ENCODE results near the gene F12.

F12 gene

DNA sequence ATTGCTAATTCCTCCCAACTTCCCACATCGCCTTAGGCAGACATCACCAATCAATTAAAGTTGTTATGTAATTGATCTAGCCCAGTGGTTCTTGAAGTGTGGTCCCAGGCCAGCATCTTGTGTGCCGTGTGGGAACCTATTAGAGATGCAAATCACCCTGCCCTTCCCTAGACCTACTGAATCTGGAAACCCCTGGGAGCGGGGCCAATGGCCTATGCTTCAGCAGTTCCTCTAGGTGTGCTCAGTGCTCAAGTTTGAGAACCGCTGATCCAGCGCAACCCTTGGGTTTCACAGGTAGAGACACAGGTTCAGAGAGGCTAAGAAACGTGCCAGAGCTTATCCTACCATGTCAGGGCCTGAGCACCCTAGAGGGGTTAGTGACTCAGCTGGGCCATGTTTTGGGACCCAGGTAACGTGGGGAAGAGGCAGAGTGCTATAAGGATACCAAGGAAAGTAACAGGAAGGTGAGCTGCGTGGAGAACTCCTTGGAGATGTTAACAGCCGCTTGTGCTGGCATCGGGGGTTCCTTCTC is 20.8 kb downstream of the F12 start:
- Histone ChIP-seq H4K20me1 (ENCODE audit: insufficient read depth) (no peaks in the 10 kb centered on the region), H3K4me3 (IDR thresholded peaks at IDR 0.05; ENCODE audit: insufficient read depth, low read depth, low read length) (no peak overlapping the region), H3K36me3 (ENCODE audit: insufficient read depth) (no peaks in the 10 kb centered on the region), H3K27ac (no peak overlapping the region), H3K4me1 (ENCODE audit: low read depth, poor library complexity, severe bottlenecking) (no peaks in the 10 kb centered on the region), H3K27me3 (ENCODE audit: insufficient read depth, low read depth) (no peaks in the 10 kb centered on the region; the same call in 1 of the 2 replicates), H3K79me2 (ENCODE audit: insufficient read depth, low read depth) (no peaks in the 10 kb centered on the region), H3K9ac (no peak overlapping the region), H3K4me2 (no peak overlapping the region), H2AFZ (ENCODE audit: low read depth) (no peak overlapping the region)
- no peak for TF ChIP-seq CTCF (conservative IDR thresholded peaks at IDR 0.05; ENCODE audit: low read depth, low read length)

GRCh38 chr5:177387405-177387804 is 22.0 kb downstream of the F12 start:
- Histone ChIP-seq H3K36me3 (ENCODE audit: insufficient read depth) (no peaks in the 10 kb centered on the region), H3K4me3 (IDR thresholded peaks at IDR 0.05; ENCODE audit: insufficient read depth, low read depth, low read length) (no peak overlapping the region), H2AFZ (ENCODE audit: low read depth) (no peak overlapping the region), H3K27ac (no peak overlapping the region), H3K4me1 (ENCODE audit: low read depth, poor library complexity, severe bottlenecking) (no peaks in the 10 kb centered on the region), H4K20me1 (ENCODE audit: insufficient read depth) (no peaks in the 10 kb centered on the region), H3K79me2 (ENCODE audit: insufficient read depth, low read depth) (no peaks in the 10 kb centered on the region), H3K4me2 (no peak overlapping the region), H3K9ac (no peak overlapping the region), H3K27me3 (ENCODE audit: insufficient read depth, low read depth) (no peaks in the 10 kb centered on the region; the same call in 1 of the 2 replicates)
- no peak for TF ChIP-seq CTCF (conservative IDR thresholded peaks at IDR 0.05; ENCODE audit: low read depth, low read length)

DNA sequence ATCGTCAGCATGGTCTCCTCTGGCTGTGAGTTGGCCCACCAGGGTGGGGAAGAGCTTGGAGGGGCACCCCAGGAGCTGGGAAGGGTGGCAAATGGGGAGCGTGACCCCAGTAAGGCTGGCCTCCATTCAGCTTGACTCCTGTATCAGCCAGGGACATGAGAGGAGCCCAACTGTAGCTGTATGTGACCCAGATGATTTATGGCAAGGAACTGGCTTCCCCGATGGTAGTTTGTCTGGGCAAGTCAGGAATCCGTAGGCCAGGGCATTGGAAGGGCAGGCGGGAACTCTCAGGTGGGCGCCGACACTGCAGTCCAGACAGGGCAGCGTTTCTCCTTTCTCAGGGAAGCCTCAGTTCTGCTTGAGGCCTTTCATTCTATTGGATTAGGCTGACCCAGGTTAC is 22.8 kb downstream of the F12 start:
- no peaks in the 10 kb centered on the region for H3K36me3 ChIP-seq (ENCODE audit: insufficient read depth)
- H3K4me2 ChIP-seq, result no peak overlapping the region
- no peaks in the 10 kb centered on the region; the same call in 1 of the 2 replicates for H3K27me3 ChIP-seq (ENCODE audit: insufficient read depth, low read depth)
- no peaks in the 10 kb centered on the region for H4K20me1 ChIP-seq (ENCODE audit: insufficient read depth)
- H3K9ac ChIP-seq, result no peak overlapping the region
- no peak overlapping the region for H3K27ac ChIP-seq
- H3K4me1 ChIP-seq (ENCODE audit: low read depth, poor library complexity, severe bottlenecking), result no peaks in the 10 kb centered on the region
- H3K4me3 ChIP-seq (IDR thresholded peaks at IDR 0.05; ENCODE audit: insufficient read depth, low read depth, low read length), result no peak overlapping the region
- H2AFZ ChIP-seq (ENCODE audit: low read depth), result no peak overlapping the region
- no peaks in the 10 kb centered on the region for H3K79me2 ChIP-seq (ENCODE audit: insufficient read depth, low read depth)
- TF ChIP-seq CTCF (conservative IDR thresholded peaks at IDR 0.05; ENCODE audit: low read depth, low read length), result no peak

GRCh38 chr5:177385720-177386119 is 23.6 kb downstream of the F12 start:
- Histone ChIP-seq H3K4me1 (ENCODE audit: low read depth, poor library complexity, severe bottlenecking) (no peaks in the 10 kb centered on the region), H3K4me2 (no peak overlapping the region)

More at GRCh38 chr5:177385720-177386119, 23.6 kb downstream of the F12 start:
- Histone ChIP-seq H3K4me3 (IDR thresholded peaks at IDR 0.05; ENCODE audit: insufficient read depth, low read depth, low read length) (no peak overlapping the region), H3K27me3 (ENCODE audit: insufficient read depth, low read depth) (no peaks in the 10 kb centered on the region; the same call in 1 of the 2 replicates), H3K79me2 (ENCODE audit: insufficient read depth, low read depth) (no peaks in the 10 kb centered on the region), H3K36me3 (ENCODE audit: insufficient read depth) (no peaks in the 10 kb centered on the region), H2AFZ (ENCODE audit: low read depth) (no peak overlapping the region), H3K27ac (no peak overlapping the region), H3K9ac (no peak overlapping the region), H4K20me1 (ENCODE audit: insufficient read depth) (no peaks in the 10 kb centered on the region)
- no peak for TF ChIP-seq CTCF (conservative IDR thresholded peaks at IDR 0.05; ENCODE audit: low read depth, low read length)

Data from KMS-11 (cell line).